Activated CD8-positive, alpha-beta T cell treated with anti-CD3 and anti-CD28 coated beads for 36 hours (primary cell): ENCODE results near the gene NTRK2. TPM values are rescaled to one million over a fixed set of nuclear protein-coding genes. Genes with fewer than 3 reads are reported as not detected.

Experiments used
- ATAC-seq: fragments of 200-7000 bp; cut with Tn5 transposase; one replicate; pipeline ENCODE4 v1.10.0; 2021; ENCODE audit warnings: mild to moderate bottlenecking, moderate library complexity
- CTCF ChIA-PET: fragments of 350-600 bp; sonication (Branson Sonifier 250); formaldehyde crosslinking; loops from one replicate; lab custom pipeline; 2021; ENCODE audit warnings: antibody characterized with exemption; lab: Charles Lee
- POLR2A ChIA-PET: fragments of 350-600 bp; sonication (Branson Sonifier 250); formaldehyde crosslinking; loops from one replicate; lab custom pipeline; 2021; ENCODE audit warnings: antibody characterized with exemption; lab: Charles Lee
- DNase-seq: peaks from one replicate; pipeline ENCODE4 v3.0.0-alpha.2; 2020
- H3K27ac Mint-ChIP-seq: one replicate; pipeline ENCODE4 v1.8.0; 2021; ENCODE audit warnings: mild to moderate bottlenecking, mixed read lengths
- H3K27me3 Mint-ChIP-seq: one replicate; pipeline ENCODE4 v1.8.0; 2021; ENCODE audit warnings: mixed read lengths
- H3K36me3 Mint-ChIP-seq: one replicate; pipeline ENCODE4 v1.8.0; 2021; ENCODE audit warnings: low read depth, mixed read lengths
- H3K4me1 Mint-ChIP-seq: one replicate; pipeline ENCODE4 v1.8.0; 2021; ENCODE audit warnings: low read depth, mixed read lengths
- H3K4me3 Mint-ChIP-seq: one replicate; pipeline ENCODE4 v1.8.0; 2021; ENCODE audit warnings: mild to moderate bottlenecking, moderate library complexity, mixed read lengths
- H3K9me3 Mint-ChIP-seq: one replicate; pipeline ENCODE4 v1.8.0; 2021; ENCODE audit warnings: mixed read lengths
- intact Hi-C: fragments of 100-400 bp; cut with micrococcal nuclease; formaldehyde crosslinking; loops from one replicate; pipeline ENCODE4 v1.10.0; 2022
- total RNA-seq, 2 experiments: library from RNA; stranded (reverse); gene quantifications; one replicate each; pipeline ENCODE4 v1.2.3, GENCODE V29; 2021
- TF ChIP-seq, protein P1 (sequence below): fragments of 200-600 bp; IDR thresholded peaks from one replicate; pipeline ENCODE4 v1.8.0; 2022; ENCODE audit warnings: antibody characterized with exemption, mild to moderate bottlenecking

NTRK2 gene
- total RNA-seq, 2 experiments from 2014 or later, result 0.07 to 0.09 TPM

DNA sequence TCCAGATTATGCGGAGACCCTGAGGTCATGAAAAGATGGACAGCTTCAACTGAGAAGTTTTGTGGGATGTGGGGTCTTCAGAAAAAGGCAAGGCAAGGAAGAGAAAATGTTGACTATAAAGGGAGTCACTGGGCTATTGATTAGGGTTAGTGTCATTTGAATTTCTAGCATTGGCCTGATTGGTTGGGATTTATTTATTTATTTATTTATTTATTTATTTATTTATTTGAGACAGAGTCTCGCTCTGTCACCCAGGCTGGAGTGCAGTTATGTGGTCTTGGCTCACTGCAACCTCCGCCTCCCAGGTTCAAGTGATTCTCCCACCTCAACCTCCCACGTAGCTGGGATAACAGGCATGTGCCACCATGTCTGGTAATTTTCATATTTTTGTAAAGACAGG is 279.7 kb downstream of the NTRK2 start:
- POLR2A ChIA-PET, result no interaction called here
- CTCF ChIA-PET, result no interaction called here
- H3K27me3 Mint-ChIP-seq, result peaks cover 4% of the 10 kb centered on the region
- TF ChIP-seq, protein P1, sequence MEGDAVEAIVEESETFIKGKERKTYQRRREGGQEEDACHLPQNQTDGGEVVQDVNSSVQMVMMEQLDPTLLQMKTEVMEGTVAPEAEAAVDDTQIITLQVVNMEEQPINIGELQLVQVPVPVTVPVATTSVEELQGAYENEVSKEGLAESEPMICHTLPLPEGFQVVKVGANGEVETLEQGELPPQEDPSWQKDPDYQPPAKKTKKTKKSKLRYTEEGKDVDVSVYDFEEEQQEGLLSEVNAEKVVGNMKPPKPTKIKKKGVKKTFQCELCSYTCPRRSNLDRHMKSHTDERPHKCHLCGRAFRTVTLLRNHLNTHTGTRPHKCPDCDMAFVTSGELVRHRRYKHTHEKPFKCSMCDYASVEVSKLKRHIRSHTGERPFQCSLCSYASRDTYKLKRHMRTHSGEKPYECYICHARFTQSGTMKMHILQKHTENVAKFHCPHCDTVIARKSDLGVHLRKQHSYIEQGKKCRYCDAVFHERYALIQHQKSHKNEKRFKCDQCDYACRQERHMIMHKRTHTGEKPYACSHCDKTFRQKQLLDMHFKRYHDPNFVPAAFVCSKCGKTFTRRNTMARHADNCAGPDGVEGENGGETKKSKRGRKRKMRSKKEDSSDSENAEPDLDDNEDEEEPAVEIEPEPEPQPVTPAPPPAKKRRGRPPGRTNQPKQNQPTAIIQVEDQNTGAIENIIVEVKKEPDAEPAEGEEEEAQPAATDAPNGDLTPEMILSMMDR, result no peak
- H3K36me3 Mint-ChIP-seq, result no peaks in the 10 kb centered on the region
- no peak overlapping the region for H3K27ac Mint-ChIP-seq
- ATAC-seq, result no peak
- DNase-seq, result no peak
- H3K4me3 Mint-ChIP-seq, result no peak overlapping the region
- H3K4me1 Mint-ChIP-seq, result no peaks in the 10 kb centered on the region
- intact Hi-C loops, result no loop called here
- no peaks in the 10 kb centered on the region for H3K9me3 Mint-ChIP-seq

DNA sequence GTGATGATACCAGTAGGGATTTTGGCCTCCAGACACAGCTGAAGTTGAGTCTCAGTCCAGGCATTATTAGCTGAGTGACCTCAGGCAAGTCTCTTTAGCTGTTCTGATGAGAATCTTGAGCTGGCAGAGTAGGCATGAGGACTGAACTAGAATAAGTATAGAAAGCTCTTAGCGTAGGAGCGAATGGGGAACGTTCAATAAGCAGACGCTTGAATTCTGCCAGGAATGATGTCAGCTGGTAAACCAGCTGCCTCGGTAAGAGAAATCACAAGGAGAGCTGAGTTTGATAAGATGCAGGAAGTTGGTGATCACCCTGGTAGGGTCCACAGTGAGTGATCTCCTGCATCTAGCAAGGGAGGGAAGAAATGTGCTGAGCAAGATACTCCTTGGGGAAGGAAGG is 280.4 kb downstream of the NTRK2 start:
- Mint-ChIP-seq H3K4me3 (no peak overlapping the region), H3K27ac (no peak overlapping the region), H3K9me3 (no peaks in the 10 kb centered on the region), H3K27me3 (peaks cover 4% of the 10 kb centered on the region), H3K36me3 (no peaks in the 10 kb centered on the region), H3K4me1 (no peaks in the 10 kb centered on the region)
- CTCF ChIA-PET, result no interaction called here
- TF ChIP-seq, protein P1, result no peak
- no peak for DNase-seq
- intact Hi-C loops, result no loop called here
- no peak for ATAC-seq
- POLR2A ChIA-PET, result no interaction called here

DNA sequence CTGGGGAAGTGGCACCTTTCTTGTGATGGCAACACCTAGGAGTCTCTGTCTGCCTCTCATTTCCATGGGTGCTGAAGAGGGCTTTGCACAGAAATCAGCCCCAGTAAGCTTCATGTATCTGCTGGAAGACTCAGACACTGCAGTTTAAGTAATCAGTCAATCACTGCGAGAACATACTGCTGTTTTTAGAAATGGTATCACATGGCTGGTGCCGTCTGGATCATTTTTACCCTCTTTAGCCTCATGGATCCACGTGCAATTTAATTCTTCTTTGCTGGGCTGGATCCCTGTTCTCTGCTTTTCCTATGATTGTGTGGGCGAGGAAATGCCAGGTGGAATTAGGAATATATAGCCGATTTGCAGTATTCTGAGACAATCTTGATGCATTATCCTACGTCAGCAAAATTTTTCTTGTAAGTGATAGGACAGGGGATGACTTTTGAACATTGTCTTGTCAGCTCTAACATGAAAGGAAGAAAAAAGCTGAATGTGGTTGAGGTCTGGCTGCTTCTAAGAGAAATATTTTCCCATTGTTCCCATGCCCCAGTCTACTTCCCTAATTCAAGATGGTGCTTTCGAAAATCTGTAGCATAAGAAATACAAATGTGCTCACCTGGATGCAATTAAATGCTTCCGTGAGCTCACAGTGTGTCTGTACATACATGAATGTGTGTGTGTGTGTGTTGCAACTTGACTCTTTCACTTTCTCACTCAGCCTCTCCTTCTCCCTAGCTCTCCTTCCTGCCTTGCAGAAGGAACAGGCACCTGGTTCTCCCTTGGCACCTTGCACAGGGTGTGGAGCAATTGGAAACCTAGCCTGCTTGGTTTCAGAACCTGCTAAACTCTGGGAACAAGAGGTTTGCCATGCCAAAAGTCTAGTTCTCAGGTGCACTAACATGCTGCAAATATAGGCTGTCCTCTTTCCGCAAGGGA is 281.6 kb downstream of the NTRK2 start:
- TF ChIP-seq, protein P1, result no peak
- H3K4me1 Mint-ChIP-seq, result no peaks in the 10 kb centered on the region
- no peaks in the 10 kb centered on the region for H3K9me3 Mint-ChIP-seq
- H3K36me3 Mint-ChIP-seq, result no peaks in the 10 kb centered on the region
- H3K4me3 Mint-ChIP-seq, result no peak overlapping the region
- intact Hi-C loops, result no loop called here
- ChIA-PET CTCF (no interaction called here), POLR2A (no interaction called here)
- H3K27ac Mint-ChIP-seq, result no peak overlapping the region
- DNase-seq, result no peak
- H3K27me3 Mint-ChIP-seq, result peaks cover 4% of the 10 kb centered on the region
- no peak for ATAC-seq

DNA sequence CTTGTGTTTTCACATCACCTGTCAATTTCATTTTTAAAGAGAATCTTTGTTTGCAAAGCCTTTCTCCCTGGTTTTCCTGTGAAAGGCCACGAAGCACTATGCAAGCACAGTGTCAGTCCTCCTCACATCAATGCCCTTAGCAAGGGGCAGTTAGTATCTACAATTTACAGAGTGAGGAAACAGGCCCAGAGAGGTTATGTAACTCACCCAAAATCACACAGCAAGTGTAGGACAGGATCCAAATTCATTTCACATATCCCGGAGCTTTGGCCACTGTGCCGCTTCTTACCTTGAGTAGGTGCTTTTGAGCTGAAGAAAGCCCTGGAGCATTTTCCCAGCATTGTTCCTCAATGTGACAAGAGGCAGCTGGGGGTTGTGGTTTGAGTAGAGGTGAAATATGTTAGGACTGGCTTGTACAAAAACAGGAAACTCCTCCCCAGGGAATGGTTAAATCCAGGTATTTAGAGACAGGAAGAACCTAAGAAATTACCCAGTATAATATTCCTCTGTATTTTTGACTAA is 283.8 kb downstream of the NTRK2 start:
- no peaks in the 10 kb centered on the region for H3K4me1 Mint-ChIP-seq
- TF ChIP-seq, protein P1, result no peak
- intact Hi-C loops, result no loop called here
- peaks cover 6% of the 10 kb centered on the region for H3K27me3 Mint-ChIP-seq
- H3K27ac Mint-ChIP-seq, result no peak overlapping the region
- DNase-seq (no peak), ATAC-seq (no peak)
- no peak overlapping the region for H3K4me3 Mint-ChIP-seq
- H3K9me3 Mint-ChIP-seq, result no peaks in the 10 kb centered on the region
- H3K36me3 Mint-ChIP-seq, result no peaks in the 10 kb centered on the region
- ChIA-PET CTCF (no interaction called here), POLR2A (no interaction called here)
